ENCODE measurements around the gene SFI1.
A peak's percentile ranks its signal among the peaks of the same experiment; 100 is the strongest.

SFI1 gene

DNA sequence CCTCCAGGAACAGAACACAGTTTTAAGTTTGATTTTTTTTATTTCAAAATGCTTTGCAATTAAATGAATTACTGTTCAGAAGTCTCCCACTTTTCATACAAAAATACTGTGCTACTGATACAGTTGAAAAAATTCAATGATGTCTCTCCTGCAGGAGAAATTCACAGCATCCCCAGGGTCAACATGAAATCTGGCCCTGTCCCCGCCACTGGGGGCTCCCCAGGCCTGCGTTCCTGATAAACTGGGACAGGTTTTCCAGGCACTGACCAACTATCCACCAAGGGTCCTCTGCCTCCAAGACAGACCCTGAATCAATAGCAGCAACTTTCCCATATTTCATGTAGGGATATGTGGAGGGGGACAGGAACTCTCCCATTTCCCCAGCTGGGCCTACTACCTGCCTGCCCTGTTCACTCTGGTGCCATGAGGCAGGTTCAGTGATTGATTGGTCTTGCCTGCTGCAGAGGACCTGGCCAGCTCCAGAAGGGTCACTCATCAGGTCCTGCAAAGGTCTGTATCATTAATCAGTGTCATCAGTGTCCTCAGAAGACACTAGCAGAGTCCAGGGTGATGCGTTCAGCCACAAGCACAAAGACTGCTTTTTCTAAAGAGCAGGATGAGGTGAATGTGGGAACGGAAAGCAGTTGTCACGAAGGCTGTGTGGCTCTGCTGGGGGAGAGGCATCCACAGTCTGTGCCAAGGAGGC lies 122.3 kb downstream of the SFI1 start:
- DNase-seq: no peak

DNA sequence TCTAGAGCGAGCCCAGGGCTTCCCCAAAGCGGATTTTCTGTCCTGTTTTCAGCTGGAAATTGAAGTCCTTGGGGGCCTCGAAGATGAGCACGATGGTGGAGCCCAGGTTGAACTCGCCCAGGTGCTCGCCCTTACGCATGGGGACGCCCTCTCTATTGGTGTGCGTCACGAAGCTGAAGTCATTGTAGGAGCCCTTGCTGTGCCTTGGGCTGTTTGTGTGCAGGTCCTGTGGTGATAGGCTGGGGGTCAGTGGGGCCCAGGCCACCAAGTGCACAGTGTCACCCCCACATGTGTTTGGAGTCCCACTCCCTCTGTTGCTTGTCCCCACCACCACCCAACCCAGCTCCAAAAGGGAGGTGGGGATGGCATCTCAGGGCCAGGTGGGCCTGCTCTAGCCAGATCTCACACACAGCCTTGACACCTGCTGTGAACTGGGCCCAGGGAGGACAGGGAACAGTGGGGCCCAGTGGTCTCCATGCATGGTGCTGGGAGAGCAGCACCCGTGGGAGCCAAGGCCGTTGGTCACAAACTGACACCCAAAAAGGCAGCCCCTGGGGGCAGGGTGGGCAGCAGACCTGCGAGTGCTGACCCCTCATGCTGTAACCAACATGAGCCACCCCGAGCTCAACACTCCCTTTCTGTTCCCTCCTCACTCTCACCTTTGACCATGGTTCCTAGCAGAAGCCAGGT lies 123.4 kb downstream of the SFI1 start:
- no peak for DNase-seq

GRCh38 chr22:31620756-31621480 lies 124.6 kb downstream of the SFI1 start:
- no peak for DNase-seq

DNA sequence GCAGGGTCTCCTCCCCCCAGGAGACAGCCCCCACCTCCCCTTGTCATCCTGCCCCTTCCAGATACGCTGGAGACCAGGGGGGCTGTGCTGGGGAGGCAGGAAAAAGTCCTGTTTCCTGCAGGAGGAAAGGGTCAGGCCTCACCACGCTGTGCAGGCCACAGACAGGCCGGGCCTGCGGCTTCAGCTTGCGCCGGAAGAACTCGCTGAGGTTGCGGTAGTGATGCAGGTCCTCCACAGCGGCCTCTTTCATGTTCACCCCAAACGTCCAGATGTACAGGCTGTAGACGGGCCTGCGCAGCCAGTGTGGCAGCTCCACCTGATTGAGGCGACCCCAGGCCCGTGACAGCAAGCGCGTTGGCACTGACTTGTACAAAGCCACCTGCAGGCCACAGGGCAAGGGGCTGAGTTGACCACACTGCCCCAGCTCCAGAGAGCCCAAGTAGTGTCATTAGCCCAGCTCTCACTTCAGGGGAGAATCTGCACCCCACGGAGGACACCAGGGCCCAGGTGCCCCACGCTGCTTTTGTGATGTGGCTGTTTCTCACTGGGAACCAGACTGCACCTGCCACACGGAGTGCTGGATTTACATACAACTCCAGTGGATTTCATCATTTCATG lies 125.3 kb downstream of the SFI1 start:
- DNase-seq: no peak

- DNase-seq: no peak
These were observed 126.6 kb downstream of the SFI1 start for GRCh38 chr22:31622980-31623379.

DNA sequence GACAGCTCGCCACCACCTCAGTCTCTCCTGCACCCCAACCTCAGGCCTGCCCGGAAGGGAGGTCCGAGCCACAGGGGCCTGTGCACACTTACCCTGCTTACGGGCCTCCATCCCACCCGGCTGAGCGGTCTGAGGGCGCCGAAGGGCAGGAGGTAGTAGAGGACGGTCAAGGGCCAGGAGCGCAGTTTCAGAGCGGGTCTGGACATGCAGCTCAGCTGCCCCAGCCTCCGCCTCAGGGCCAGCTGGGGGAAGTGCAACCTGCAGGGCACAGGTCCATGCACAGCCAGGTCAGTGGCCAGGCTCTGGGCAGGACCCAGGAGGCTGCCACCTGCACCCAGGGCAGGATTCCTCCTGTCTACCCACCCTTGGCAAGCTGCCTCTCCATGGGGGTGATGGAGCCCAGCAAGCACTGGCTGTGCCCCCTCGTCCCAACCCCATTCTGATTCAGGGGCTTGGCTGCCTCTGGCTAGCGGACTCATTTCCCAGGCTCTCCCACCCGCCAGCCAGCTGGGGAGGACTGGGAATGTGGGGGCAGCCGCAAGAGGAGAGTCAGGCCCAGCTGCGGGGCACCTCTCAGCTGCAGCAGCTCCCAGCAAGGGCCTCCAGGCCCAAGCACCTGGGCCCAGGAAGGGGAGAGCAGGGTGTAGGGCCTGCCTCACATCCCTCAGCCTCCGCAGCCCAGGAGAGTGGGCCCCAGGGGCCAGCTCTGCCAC lies 127.4 kb downstream of the SFI1 start:
- DNase-seq: no peak

- no peak for DNase-seq
These were observed 128.9 kb downstream of the SFI1 start for GRCh38 chr22:31625257-31625640.

- DNase-seq: no peak
These were observed 129.5 kb downstream of the SFI1 start for GRCh38 chr22:31625661-31626426.

- DNase-seq: no peak
These were observed 130.3 kb downstream of the SFI1 start for GRCh38 chr22:31626427-31627150.

- no peak for DNase-seq
These were observed 130.9 kb downstream of the SFI1 start for GRCh38 chr22:31627223-31627731.

DNA sequence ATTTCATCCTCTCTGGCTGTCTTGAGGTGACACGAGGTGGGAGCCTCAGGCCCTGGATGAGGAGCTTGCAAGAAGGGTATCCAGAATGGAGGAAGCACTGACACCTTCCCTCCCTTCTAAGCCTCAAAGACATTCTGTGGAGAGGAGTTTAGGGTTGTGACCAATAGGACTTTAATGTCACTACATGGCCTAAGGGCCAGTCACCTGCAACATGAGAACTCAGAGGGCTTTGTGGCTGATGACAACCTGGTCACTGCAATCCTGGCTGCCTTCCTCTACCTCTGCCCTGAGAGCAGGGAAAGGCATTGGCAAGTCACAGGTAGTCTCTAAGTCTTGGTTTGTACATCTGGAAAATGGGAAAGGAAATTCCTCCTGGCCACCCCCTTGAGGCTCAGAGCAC lies 132.0 kb downstream of the SFI1 start:
- DNase-seq: no peak

DNA sequence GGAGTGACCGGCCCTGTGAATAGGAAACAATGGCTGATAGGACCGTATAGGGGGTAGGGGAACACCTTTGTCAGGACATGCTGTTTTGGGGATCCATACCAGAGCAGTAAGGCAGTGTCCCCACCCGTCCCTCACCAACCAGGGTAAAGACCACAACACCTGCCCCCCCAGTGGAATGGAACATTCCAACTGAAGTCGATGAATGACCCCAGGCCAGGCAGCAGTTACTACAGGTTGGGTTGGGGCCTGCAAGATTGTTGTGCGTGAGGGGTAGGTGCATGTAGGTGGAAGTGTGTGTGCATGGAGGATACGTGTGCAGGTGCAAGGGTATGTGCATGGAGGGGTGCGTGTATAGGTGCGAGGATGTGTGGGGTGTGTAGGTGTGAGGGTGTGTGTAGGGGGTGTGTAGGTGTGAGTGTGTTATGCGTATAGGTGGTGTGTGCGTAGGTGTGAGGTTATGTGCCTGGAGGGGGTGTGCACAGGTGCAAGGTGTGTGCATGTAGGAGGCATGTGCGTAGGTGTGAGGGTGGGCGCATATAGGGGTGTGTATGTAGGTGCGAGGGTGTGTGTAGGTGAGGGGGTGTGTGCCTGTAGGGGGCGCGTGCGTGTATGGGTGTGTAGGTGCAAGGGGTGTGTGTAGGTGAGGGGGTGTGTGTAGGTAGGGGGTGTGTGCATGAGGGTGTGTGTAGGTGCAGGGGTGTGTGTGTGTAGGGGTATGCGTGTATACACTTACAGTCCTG lies 132.8 kb downstream of the SFI1 start:
- DNase-seq: no peak

GRCh38 chr22:31629741-31630184 lies 133.4 kb downstream of the SFI1 start:
- DNase-seq: no peak

DNA sequence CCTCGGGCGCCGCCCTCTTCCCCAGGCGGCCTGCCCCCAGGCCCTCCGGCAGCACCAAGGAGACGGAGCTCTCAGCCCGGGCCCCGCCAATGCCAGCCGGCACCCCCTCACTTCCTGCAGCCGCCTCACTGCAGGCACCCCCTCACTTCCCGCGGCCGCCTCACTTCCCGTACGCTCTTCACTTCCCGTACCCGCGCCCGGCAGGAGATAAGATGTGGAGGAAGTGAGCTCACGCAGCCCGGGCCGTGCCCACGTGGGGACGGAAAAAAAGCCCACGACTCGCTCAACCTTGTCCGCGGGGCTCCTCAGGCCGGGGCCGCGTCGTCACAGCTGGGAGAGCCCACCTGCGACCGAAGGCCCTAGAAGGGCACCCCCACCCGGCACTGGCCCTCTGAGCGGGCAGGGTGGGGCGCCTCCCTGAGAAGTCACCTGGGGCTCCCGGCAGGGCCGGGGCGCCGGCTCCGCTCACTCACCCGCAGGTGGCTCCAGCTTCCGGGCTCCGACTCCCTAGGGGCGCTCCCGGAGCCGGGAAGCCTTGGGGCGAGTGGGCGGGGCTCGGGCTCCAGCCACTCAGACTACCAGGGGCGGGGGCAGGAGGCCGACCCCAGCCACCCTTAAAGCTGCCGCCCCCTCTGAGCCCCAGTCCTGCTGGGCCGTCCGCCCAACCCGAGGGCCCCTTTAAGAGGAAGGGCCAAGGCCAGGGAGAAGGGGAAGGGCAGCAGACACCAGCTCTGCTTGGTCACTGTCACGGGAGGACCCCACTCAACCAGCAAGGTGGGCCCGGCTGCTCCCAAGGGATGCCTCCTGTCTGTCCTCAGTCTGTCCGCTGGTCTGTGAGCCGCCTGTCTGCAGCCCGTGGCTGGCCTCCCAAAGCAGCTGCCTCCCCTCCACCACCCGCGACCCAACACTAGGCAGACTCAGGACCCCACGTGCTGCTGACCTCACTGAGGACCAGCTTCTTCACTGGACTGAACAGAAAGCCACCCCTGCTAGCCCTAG lies 134.3 kb downstream of the SFI1 start:
- peak; percentile 87 for DNase-seq

DNA sequence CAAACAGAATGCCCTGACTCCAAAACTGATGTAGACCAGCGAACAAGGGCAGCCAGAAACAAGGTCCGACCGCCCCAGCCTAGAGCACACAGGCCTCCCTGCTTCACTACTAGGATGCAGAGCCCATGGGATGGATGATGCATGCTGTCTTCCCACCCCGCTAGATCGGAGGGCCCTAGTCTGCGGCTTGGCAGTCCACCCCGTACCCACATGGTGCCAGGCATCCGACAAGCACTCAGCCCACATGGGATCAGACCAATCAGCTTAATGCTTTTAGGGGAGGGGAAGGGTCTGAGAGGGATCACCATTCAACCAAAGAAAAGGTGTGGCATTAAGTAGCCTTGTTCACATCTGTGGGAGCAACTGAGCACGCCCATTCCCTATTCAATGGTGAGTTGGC lies 135.1 kb downstream of the SFI1 start:
- no peak for DNase-seq

DNA sequence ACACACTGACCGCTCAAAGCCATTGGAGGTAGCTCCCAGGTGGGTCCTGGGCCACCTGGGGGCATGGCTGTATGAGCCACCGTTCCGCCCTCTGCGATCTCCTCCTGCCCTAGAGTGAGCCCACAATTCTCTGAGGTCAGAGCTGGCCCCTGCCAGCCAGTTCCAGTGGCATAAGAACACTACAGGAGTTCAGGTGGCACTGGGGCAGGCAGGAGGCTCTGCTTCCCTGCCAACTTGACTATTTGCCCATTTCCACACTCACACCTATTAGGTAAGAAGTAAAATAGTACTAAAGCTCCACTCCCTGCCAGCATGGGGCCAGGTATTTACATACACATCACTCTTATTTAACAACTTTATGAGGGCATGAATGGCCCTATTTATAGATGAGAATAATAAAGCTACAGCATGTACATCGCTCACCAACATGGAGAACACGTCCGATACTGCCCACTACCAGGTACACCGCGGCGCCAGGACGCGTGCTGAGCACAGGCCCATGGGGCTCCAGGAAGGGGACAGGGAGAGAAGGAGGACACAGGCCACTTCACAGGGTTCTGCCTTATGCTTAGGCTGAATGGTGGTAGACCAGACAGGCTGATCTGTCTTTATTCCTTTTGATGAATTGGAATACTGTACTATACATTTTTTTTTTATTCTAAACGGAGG lies 139.4 kb downstream of the SFI1 start:
- DNase-seq: no peak

DNA sequence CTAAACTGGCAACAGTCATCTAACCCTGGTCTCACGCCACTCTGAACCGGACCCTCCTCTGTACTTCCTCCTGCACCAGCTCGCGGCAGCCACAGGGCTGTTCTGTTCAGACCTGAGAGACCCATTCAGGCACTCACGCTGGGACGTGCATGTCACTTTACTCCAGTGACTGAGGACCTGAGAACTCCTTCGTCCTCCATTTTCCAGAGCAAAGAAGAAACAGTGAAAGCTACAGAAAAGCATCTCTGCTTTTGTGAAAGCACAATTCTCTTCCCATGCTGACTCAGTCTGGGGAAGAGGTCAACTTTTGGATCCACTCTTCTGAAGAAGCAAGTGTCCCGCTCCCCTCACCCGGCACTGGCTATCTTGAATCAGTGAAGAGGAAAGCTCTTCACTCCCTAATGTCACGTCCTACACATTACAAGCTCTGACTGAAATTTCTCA lies 141.1 kb downstream of the SFI1 start:
- no peak for DNase-seq

DNA sequence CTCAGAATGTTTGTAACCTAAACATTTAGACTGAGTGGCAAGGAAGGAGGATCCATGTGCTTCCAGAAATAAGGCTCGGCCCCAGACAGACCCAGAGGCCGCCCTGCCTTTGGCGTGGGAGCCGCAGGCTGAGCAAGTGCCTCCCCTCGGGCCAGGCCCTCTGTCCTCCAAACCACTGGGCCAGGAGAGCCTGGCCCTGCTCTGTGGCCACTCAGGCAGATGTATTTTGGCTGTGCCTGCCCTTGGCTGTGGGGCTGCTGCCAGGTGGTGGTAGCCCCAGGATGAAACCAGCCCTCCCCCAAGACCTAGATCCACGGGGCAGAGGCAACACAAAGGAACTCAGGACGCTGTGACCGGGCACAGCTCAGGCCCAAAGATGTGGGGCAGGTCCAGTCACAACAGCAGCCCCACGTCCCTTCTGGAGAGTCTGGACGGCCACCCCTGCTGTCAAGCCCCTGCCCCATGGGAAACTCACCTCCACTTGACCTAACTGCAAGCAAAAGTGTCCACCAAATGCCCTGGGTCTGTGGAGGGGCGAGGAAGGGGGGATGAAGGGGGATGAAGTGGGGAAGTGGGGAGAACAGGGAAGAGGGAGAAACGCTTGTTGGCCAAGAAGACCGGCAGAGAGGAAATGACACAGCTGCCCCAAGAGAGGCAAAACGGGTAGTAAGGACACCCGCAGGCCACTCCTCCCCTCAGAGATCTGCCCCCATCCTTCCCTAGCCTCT lies 141.7 kb downstream of the SFI1 start:
- no peak for DNase-seq
